Colonic mucosa (tissue), 4 donors: ENCODE results near the gene ACSF2. TPM values are rescaled to one million over a fixed set of nuclear protein-coding genes. Genes with fewer than 3 reads are reported as not detected.
A peak's percentile ranks its signal among the peaks of the same experiment; 100 is the strongest.

Experiments
- DNase-seq: peaks from one replicate; pipeline ENCODE4 v3.0.0-alpha.2; 2020
- H3K27ac ChIP-seq: fragments of 200-600 bp; one replicate; pipeline ENCODE4 v1.8.0; 2021
- H3K27me3 ChIP-seq: fragments of 200-600 bp; one replicate; pipeline ENCODE4 v1.8.0; 2021
- H3K36me3 ChIP-seq: fragments of 200-600 bp; one replicate; pipeline ENCODE4 v1.8.0; 2021
- H3K4me1 ChIP-seq: fragments of 200-600 bp; one replicate; pipeline ENCODE4 v1.8.0; 2021; ENCODE audit warnings: mild to moderate bottlenecking
- H3K4me3 ChIP-seq: fragments of 200-600 bp; one replicate; pipeline ENCODE4 v1.8.0; 2021
- H3K9ac ChIP-seq, 2 donors: one replicate each; pipeline ENCODE4 v1.7.0; 2013; ENCODE audit warnings: control low read depth in 2 of 2, low read depth in 2 of 2, low read length in 2 of 2
- H3K9me3 ChIP-seq: fragments of 200-600 bp; one replicate; pipeline ENCODE4 v1.8.0; 2021
- intact Hi-C: fragments of 100-400 bp; cut with DNase I; formaldehyde crosslinking; loops from one replicate; pipeline ENCODE4 v1.14.1; 2022
- total RNA-seq, 2 donors: library from RNA; stranded (reverse); fragmentation: NEBNext Ultra II Directional in 1 of 2; extraction: Animal tissue kit (Norgen Biotek cat#: 25700) in 1 of 2; gene quantifications; one replicate each; pipeline ENCODE4 v1.2.1, GENCODE V29; 2021
- TF ChIP-seq, protein P1 (sequence below): fragments of 200-600 bp; IDR thresholded peaks from one replicate; pipeline ENCODE4 v1.8.0; 2022; ENCODE audit warnings: antibody characterized with exemption, mild to moderate bottlenecking
- donor health status: healthy.
- donor health status: DM: no; HTN: no; CAD: no.
- donor health status: DM: no; HTN: no; CAD: no.

The ACSF2 gene
- total RNA-seq, 2 donors from 2014 or later: 50.8 to 119 TPM

DNA sequence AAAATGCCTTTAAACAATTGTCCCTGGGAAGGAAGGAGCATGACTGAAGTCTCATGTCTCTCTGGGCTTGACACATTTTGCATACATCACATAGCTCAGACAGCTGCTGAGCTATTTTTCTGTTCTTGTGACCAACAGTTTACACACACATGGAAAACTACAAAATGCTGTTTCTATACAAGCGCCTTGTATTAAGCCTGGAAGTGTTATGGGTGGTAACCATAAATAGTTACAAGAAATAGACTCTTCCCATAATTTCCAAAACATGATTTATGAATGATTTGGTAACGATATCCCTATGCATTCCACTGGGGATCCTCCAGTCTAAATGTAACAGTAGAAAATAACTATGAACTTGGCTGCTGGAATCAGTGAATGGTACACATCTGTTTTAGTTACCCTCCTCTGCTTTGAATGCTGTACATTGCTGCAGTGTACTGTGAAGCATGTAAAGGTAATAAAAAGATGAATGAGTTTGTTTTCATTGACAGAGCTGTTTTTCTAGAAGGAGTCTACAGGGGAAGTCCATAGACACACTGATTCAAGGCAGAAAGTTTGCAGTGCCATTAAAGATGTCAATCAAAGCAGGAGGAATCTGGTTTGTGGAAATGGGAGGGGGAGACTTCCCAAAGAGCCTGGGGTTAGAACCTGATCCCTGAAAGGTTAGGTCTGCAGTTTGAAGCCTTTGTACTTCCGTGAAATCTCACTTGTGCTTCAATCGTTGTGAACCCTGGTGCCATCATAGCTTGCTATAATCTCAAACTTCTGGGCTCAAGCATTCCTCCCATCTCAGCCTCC is 5.0 kb downstream of the ACSF2 start:
- Histone ChIP-seq H3K9ac (no peak overlapping the region), H3K4me1 (peaks cover 11% of the 10 kb centered on the region), H3K36me3 (peaks cover 4% of the 10 kb centered on the region), H3K4me3 (no peak overlapping the region), H3K27me3 (no peaks in the 10 kb centered on the region), H3K9me3 (no peaks in the 10 kb centered on the region), H3K27ac (no peak overlapping the region)
- intact Hi-C loops: no loop called here
- TF ChIP-seq, protein P1, sequence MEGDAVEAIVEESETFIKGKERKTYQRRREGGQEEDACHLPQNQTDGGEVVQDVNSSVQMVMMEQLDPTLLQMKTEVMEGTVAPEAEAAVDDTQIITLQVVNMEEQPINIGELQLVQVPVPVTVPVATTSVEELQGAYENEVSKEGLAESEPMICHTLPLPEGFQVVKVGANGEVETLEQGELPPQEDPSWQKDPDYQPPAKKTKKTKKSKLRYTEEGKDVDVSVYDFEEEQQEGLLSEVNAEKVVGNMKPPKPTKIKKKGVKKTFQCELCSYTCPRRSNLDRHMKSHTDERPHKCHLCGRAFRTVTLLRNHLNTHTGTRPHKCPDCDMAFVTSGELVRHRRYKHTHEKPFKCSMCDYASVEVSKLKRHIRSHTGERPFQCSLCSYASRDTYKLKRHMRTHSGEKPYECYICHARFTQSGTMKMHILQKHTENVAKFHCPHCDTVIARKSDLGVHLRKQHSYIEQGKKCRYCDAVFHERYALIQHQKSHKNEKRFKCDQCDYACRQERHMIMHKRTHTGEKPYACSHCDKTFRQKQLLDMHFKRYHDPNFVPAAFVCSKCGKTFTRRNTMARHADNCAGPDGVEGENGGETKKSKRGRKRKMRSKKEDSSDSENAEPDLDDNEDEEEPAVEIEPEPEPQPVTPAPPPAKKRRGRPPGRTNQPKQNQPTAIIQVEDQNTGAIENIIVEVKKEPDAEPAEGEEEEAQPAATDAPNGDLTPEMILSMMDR: no peak
- no peak for DNase-seq

DNA sequence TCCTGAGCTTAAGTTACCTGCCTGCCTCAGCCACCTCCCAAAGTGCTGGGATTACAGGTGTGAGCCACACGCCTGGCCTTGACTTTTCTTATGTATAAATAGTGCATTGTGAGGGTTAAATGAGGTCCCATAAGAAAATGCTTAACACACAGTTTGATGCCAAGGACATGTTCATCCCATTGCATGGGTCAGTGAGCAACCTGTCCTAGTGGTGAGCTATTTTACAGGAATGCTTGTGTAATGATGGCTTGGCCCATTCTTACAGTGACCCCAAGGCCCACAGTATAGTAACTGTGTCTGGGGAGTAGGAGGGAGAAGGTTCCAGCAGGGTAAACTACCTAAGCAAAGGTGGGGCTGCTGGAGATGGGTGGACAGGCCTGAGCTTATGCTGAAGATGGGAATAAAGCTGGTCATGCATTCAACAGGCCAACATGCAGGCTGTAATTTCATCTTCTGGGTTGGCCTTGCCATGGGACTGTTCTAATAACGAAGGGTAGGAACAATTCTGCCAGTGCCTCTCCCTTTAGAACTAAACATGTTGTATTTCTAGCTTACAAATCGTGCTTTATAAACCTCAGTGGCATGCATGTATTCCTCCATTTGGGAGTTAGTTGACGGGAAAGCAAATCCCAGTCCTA is 6.2 kb downstream of the ACSF2 start:
- no peaks in the 10 kb centered on the region for H3K9me3 ChIP-seq
- TF ChIP-seq, protein P1: no peak
- intact Hi-C loops: no loop called here
- H3K36me3 ChIP-seq: peaks cover 4% of the 10 kb centered on the region
- no peak overlapping the region for H3K9ac ChIP-seq
- no peak overlapping the region for H3K27ac ChIP-seq
- H3K27me3 ChIP-seq: no peaks in the 10 kb centered on the region
- peaks cover 10% of the 10 kb centered on the region for H3K4me1 ChIP-seq
- no peak overlapping the region for H3K4me3 ChIP-seq
- DNase-seq: no peak

DNA sequence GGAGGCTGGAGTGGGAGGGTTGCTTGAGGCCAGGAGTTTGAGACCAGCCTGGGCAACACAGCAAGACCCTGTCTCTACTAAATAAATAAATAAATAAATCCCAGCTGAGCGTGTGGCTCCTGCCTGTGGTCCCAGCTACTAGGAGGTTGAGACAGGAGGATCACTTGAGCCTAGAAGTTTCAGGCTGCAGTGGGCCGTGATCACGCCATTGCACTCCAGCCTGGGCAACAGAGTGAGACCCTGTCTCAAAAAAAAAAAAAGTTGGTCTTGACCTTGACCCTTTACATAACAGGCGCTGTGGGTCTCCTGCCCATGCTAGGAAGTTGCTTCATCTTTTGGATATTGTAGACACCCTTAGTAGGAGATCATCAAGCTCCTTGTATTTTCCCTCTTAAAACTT is 11.4 kb downstream of the ACSF2 start:
- TF ChIP-seq, protein P1: no peak
- no peak for DNase-seq
- H3K36me3 ChIP-seq: no peaks in the 10 kb centered on the region
- H3K27me3 ChIP-seq: no peaks in the 10 kb centered on the region
- no peaks in the 10 kb centered on the region for H3K4me1 ChIP-seq
- H3K27ac ChIP-seq: no peak overlapping the region
- no peak overlapping the region for H3K4me3 ChIP-seq
- H3K9ac ChIP-seq: no peak overlapping the region
- no peaks in the 10 kb centered on the region for H3K9me3 ChIP-seq
- intact Hi-C loops: no loop called here

DNA sequence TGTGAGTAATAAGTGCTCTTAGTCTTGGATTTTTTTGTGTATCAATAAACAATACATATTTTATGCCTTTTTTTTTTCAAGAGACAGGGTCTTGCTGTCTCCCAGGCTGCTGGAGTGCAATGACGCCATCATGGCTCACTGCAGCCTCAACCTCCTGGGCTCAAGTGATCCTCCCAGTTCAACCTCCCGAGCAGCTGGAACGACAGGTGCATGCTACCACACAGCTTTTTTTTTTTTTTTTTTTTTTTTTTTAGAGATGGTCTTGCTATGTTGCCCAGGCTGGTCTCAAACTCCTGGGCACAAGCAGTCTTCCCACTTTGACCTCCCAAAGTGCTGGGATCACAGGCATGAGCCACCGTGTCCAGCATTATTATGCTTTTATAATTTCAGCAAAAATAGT is 13.0 kb downstream of the ACSF2 start:
- intact Hi-C loops: no loop called here
- TF ChIP-seq, protein P1: no peak
- no peak overlapping the region for H3K4me3 ChIP-seq
- peak overlapping the region in 1 of 2 donors; percentile 12 for H3K9ac ChIP-seq
- H3K27me3 ChIP-seq: no peaks in the 10 kb centered on the region
- H3K36me3 ChIP-seq: no peaks in the 10 kb centered on the region
- H3K9me3 ChIP-seq: no peaks in the 10 kb centered on the region
- no peak overlapping the region for H3K27ac ChIP-seq
- DNase-seq: no peak
- H3K4me1 ChIP-seq: peaks cover 6% of the 10 kb centered on the region

DNA sequence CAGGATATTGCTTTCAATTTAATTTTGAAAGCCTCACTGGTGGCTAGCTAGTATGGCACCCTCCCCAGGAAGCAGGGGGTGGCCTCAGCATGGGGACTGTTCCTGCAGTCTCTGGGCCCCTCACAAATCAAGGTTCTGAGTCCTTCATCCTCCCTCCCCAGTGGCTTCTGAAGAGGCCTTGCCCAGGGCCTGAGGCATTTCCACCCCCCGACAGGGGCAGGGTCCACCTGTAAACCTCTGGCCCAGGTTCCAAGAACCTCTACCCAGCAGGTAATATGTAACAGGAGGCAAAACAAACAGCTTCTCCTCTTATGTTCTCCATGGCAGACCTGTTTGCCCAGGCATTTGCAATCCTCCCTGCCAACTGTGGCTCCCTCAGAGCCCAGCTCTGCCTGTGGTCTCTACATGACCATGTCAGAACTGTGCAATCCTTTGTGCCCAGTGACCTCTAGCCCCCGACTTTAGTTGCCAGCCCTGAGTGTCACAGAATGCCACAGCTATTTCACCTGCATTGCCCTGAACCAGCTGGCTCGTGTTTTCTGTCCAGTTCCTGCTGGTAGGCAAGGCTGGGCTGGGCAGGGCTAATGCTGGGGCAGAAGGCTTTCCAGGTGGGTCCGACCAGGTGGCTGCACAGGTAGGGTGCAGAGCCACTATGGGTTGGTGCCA is 14.3 kb downstream of the ACSF2 start:
- Histone ChIP-seq H3K9me3 (no peaks in the 10 kb centered on the region), H3K9ac (peak overlapping the region in 1 of 2 donors; percentile 81), H3K36me3 (no peaks in the 10 kb centered on the region), H3K4me3 (no peak overlapping the region), H3K27ac (peak overlapping the region; percentile 19), H3K4me1 (peaks cover 6% of the 10 kb centered on the region), H3K27me3 (no peaks in the 10 kb centered on the region)
- TF ChIP-seq, protein P1: no peak
- intact Hi-C loops: no loop called here
- DNase-seq: peak; percentile 73
